GM21367 (cell line): ENCODE data around the gene KCND3.

Source experiments
- ATAC-seq: cut with Tn5 transposase; IDR thresholded peaks from one replicate; pipeline ENCODE4 v1.9.1; 2021; ENCODE audit not compliant: unreplicated experiment

The KCND3 gene

DNA sequence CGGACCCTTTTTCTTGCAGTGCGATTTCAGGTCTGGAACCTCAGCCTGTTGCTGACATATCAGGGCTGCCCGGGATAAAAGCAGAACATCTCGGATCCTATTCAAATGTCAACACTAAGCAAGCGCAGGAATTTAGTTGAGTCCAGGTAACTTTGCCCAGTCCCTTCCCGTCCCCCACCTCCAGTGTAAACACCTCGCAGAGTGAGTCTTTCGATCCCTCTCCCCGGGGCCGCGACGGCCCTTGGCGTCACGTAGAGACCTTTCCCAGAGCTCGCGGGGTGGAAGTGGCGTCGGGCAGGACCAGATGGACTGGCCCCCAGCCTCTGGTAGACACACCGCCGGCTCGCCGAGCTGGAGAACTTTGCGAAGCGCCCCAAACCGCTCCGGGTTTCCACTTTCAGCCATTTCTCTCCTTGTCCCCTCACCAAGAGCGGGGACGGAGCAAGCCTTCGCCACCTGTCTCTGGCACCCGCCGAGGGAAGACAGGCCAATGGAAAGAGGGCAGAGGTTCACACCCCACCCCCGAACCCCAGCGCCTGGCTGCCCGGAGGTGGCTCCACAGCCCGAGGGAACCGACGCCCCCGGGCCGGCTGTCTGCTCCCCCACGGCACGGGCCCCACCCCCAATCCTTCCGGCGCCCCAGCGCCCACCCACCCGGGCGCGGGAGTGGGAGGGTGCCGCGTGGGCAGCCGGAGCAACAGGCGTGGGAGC lies 570 bp downstream of the KCND3 start:
- ATAC-seq, result no peak

DNA sequence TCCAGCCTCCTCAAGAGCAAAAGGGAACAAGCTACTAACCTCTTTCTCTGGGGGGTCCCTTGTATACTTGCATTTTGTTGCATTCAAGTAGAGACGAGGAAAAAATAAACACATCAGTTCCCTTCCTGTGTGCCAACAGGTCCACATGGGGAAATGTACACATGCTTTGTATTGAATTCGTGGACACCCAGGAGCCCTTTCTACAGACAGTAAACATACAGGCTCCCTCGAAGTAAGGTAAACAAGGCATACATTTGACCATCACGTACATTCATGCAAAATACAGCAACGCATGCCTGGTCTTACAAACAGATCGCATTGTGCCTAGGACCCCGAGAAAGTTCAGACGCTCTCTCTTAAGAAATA lies 1.1 kb downstream of the KCND3 start:
- no peak for ATAC-seq

DNA sequence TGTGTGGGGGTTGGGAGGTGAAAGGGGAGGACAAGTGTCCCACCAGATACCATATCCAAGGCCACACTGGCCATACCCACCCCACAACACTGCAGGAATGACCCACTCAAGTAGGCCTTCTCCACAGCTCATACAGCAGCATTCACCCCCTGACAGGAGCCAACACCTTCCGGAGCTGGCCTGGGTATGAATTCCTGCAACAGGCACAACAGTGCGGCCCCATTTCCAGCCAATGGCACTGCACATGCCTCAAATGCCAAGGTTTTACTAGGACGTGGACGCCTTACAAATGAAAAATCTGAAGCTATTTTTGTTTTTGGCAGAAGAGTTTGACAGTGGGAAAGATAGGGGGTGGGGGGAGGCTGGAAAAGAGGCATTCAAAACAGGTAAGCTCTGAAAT lies 2.0 kb downstream of the KCND3 start:
- no peak for ATAC-seq

DNA sequence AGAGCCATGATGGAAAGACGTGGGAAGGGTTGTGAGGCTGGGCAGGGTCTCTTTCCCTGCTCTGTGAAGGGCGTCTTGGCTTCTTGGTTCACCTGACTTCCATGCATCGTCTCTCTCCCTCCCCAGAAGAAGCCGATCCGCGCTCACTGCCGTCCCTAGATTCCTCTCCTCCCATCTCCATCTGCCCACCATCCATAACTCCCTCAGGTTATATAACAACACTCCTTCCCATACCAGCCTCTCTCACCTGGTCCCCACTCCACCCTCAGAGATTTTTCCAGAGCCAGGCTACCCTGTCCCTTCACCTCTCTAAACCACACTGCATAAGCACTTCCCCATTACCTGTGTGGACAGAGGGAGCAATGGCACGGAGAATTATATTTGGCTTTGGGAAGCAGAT lies 6.0 kb downstream of the KCND3 start:
- ATAC-seq, result no peak

DNA sequence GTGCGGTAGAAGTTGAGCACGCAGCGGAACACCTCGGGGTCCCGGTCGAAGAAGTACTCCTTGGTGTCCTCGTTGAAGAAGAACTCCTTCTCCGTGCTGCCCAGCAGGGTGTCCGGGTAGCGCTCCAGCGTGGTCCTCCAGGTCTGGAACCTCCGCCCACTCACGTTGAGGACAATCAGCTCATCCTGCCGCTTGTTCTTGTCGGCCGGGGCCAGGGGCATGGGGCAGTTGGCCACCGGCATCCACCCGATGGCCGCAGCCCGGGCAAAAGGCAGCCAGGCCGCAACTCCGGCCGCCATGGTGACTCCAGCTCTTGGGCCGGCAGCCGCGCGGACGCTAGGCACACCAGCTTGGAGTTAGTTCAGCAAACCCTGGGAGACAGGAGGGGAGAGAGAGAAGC lies 7.0 kb downstream of the KCND3 start:
- ATAC-seq, result no peak

DNA sequence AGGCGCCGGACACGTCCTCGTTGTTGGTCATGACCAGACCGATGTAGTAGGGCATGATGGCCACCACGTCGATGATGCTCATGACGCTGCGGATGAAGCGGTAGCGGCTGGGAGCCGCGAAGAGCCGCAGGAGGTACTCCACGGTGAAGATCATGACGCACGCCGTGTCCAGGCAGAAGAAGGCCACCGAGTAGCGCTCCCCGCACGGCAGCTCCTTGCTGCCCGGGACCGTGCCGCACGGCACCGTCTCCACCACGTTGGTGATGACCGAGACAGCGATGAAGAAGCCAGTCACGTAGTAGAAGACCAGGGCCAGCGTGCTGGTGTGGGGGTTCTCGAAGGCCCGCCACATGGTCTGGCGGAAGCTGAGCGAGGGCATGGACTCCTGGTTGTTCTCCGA lies 7.6 kb downstream of the KCND3 start:
- ATAC-seq, result no peak

DNA sequence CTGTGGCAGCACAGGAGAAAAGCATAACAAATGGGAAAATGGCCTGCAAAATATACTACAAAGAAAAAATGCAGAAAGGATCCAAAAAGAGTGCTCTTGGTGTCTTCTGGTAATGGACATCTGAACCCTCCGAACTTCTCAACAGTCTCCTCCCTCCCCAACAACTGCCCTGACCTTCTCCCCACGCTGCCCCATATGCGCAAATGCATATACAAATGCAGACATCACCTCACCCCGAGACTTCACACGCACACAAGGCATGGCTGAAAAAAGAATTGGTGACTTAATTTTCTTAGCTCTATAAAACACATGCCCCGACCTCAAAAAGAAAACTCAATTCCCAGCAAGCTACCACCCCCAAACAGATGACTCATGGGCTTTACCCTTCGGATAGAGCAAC lies 8.4 kb downstream of the KCND3 start:
- ATAC-seq, result no peak

DNA sequence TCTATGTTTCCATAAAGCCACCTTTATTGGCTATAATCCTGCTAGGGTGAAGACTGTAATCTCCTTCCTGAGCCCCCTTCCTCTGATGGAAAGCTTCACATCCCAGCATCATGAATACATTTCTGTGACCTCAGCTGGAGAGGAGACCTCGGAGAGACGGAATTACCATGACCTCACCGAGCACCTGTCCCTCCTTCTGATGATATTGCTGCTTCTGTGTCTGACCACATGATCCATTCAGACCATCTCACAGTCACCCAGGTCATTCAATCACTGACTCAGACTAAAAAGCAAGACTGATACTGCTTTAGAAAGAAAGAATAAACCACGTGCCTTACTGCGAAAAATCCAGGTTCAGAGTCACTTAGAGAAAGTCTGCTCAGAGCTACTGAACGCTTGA lies 8.8 kb downstream of the KCND3 start:
- ATAC-seq, result no peak

DNA sequence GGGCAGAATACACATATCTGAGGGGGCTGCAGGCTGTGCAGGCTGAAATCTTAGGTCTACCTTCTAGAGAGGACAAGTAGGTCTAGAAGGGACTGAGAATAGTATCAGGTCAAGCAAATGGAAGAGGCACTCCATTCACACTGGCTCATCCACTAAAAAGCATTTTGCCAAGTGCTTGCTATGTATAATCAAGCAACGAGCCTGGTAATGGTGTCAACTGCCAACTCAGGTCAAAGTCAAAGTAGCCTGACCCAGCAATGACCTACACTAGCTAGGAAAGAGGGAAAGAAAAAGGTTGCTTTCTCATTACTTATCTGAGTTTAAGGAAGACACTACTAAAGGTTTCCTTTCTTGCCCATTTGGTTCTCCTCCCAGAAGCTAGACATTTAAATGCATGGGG lies 10.8 kb downstream of the KCND3 start:
- ATAC-seq, result no peak

DNA sequence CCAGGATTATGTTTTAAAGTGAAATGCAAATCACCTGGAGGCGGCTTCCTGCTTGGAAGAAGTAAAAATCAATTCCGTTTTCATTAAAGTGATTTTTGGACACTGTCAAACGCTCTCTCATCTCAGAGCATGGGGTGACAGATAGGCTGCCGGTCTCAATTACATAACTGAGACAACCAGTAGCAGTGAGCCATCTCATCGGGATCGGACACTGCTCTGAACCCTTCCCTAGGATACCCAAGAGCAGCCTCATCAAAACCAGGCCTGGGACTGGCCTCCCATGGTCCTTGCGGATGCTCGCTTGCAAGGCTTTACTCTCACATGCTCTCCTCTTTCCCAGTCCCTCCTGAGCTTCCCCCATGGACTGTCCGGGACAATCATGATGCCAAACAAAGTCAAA lies 12.1 kb downstream of the KCND3 start:
- no peak for ATAC-seq

DNA sequence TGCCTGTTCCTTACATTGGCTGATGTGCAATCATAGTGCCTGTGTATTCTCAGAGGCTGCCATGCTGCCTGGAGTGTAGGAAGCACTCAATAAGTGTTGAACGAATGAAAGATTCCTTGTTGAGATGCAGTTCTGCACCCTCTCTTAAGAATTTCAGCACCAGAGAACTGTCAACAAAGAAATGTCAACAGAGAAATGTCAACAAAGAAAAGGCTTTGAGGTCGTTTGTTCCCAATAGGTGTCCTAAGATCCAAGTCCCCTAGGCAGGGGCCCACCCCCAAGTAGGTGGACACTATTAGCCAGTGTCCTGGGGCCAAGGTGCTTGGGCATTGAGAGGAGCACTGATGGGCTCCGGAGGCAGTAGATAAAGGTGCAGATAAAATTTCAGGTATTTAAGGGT lies 12.6 kb downstream of the KCND3 start:
- no peak for ATAC-seq

DNA sequence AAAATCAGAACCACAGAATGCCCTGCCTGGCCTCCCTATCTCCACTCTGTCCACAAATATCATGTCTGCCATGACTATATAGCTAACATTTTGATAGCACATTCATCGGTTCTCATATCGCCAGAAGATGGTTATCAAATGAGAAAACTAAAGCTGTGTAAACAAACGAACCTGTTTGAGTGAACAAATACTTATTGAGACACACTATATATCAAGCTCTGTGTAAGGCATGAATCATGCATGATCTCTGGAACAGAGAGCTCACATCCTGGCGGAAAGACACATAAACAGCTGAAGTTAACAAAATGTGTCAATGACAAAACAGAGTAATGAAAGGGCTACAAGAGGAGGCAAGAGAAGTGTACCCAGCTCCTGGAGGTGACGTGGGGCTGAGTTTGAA lies 13.1 kb downstream of the KCND3 start:
- ATAC-seq, result no peak

DNA sequence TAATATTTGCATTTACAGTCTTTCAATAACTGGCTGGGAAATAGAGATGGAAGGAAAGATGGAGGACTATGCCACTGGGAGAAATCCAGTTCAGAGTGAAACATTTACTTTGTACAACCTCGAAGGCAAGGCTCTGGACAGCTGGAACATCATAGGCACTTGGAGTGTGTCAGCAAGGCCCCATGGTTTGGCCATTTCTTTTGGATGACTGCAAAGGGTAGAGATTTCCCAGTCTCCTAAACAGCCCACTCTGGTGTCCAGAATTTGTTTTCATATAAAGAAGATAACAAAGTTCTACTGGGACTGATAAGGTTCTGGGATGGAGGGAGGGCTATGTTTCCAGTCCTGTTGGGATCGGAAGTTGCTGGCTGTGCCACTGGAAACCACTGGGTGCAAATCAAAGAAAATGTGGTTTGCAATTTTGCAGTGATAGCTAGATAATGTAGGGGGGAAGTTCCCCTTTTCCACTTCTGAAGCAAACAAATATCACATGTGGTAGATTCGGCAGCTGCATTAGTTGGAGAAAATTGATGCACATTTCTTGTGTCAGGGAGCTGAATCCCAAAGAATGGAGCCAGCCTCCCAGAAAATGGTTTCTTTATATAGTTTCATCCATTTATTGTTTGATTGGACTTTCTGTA lies 16.2 kb downstream of the KCND3 start:
- no peak for ATAC-seq

DNA sequence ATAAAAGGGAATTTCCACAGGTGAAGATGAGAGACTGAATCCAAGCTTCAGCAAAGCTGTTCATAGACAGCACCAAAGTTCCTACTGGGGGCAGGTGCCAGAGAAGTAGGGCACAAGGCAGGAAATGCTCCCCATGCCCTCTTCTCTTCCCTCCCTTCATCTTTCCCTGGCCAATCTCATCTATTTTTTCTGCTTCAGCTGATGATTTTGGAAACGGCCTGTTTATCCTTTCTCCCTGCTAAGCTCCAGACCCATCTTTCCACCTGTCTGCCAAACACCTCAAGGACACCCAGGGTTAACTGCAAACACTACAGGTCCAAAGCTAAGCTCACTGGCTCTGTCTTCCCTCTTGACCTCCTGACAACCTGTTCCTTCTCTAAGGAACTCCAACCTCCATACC lies 18.1 kb downstream of the KCND3 start:
- no peak for ATAC-seq

DNA sequence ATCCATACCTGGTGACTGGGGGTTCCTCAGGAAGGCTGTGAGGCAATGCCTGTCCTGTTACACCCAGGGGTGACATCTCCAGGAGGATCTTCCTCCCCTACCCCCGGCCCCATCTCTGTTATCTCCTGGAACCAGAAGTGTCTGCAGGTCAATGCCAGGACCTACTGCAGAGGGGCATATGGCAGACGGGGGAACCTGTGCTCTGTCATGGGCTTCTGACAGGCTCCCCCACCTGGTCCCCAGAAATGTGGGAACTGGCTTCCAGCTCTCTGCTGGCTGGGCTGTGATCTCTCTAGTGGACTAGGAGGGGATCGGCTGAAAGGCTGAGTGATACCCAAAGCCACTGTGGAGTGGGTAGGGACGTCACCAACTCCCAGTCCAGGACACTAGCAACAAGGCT lies 21.0 kb downstream of the KCND3 start:
- no peak for ATAC-seq

DNA sequence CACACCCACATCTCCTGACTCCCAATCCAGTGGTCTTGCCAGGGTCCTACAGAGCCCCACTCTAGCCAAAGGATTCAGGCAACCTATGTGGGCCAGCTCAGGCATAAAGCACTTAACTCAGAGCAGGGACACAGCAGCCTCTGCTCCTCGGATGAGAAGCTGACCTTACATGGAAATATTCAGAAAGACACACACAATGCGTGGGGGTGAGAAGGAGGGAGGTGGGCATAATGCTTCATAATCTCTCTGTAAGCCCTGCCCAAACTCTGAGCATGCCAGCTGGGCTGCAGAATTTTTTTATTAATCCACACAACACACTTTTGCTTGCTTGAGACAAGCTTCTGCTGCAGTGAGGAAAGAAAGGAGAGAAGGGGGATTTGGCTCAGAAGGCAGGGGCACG lies 21.6 kb downstream of the KCND3 start:
- no peak for ATAC-seq

DNA sequence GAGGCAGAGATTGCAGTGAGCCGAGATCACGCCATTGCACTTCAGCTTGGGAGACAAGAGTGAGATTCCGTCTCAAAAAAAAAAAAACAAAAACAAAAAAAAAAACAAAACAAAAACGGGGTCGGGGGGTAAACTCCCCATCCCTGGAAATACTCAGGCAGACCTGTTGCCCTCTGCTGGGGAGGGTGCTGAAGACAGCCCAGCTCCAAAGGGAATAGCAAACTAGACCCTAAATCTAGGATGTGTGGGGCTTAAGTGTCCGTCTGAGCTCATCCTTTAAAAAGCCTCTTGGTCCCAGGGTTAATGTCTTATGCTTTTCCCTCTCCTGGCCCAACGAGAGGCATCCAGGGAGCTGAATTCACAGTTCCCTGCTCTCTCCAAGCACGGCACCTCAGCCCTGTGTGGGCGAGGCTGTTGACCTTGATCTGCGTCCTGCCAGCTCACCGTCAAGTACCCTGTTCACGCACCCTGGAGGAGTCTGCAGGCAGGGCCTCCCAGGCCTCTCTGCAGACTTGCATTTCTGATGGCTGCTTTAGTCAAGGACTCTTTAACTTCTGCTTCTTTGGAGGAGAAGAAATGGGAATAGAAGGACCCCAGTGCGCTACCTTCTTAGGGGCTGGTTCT lies 22.3 kb downstream of the KCND3 start:
- no peak for ATAC-seq

DNA sequence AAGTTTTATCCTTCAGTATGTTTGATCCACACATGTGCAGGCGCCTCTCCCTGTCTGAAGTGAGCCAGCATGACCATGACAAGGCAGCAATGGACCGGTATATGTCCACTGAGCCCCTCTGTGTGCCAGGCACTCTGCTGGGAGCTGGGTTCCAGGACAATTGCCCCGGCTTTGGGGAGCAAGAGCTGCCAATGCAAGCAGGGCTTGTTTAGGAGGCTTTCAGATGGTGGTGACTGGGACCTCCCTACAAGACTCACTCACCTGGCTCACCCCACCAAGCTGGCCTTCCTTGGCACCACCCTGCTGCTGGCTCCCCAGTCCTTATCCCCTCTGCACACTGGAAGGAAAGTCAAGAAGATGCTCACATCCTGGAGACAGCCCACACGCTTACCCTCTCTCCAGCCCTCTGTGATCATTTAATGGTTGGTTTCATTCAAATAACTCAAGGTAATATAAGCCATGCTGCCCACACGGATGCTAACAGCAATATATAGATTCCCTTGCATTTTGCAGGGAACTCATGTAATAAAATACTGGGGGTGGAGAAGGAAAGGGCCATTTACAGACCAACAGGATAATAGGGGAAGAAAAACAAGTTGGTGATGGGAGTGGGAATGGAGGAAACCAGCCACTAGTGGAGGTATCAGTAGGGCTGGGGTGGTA lies 23.6 kb downstream of the KCND3 start:
- no peak for ATAC-seq

DNA sequence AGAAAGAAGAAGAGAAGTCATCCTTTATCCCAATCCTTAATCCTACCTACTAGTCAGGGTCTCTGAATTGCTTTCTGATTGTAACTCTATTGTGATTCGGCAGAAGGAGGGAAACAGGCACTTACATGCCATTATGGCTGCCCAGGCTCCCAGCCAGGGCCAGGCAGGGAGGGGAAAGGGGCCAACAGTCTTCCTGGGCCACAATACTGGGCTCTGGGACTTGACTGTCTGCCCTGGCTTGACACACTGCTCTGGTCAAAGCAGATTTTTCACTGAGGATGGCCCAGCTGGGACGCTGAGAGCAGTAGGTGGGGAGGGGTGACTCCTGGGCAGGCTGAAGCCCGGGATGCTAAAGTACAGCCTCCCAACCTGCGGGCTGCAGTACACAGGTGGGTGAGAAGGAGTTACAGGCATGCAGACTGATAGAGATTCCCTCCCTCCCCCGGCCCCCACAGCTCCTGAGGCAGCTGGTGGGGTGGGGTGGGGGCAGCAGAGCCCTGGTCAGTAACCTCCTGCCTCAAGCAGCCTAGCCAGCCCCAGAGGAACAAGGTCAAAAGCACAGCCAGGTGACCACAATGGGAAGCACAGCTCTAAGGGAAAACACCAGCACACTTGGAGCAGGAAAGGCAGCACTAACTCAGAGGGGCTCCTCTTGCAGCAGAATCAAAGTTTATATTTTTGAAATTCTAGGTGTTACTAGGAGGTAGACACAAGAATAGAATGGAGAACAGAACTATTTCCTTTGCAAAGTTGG lies 25.3 kb downstream of the KCND3 start:
- no peak for ATAC-seq

DNA sequence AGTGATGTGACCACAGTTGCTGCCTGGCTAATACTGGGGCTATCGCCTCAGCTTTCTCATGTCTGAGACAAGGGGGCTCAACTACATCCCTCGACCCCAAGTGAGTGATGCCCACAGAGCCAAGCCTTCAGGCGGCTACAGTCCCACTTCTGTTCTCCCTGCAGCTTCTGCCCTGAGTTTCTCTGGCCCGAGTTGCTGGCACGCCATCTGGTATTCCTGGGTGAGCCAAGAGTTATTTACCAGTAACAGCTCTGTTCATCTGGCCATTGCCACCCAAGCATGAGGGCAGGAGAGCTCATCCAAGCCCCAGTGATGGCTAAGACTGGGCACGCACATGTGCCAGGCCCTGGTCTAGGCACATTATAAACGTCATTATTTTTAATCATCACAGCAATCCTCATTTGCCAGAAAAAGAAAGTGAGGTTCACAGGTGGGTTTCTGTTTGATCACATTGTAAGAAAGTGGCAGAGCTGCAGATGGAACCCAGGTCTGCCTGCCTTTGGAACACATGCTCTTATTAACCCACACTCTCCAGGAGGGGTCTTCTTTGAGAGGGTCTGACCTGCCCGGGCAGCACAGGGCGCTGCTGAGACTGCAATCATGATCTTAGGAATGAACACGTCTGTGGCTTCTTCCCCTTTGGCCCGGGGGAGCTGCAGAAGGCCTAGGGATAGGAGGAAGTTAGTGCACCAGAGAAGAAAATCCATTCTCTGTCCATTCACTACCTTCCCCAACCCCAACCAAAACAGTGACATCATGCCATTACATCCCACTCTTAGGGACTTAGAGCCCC lies 27.5 kb downstream of the KCND3 start:
- no peak for ATAC-seq

DNA sequence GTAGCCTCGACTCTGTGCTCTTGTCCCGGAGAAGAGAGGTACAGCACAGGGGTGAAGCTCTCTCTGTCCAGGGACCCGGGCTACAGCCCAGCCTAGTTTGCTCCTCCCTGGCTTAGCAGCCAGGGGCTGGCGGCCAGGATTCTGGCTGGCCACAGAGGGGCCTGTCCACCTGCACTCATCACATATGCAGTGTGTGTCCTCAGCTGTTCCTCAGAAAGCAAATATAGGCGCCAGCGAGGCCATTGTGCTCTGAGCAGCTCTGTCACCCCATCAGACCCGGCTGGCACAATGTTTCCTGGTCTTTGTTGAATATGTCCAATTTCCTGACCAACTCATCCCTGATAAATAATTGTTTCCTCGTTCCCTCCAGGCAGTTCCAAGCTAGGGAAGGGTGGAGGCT lies 28.5 kb downstream of the KCND3 start:
- ATAC-seq, result no peak
